Lower leg skin (tissue), 4 donors: ENCODE results near the gene PHLDA1. TPM values are rescaled to one million over a fixed set of nuclear protein-coding genes. Genes with fewer than 3 reads are reported as not detected.

ENCODE experiments used
- DNase-seq, 2 donors: peaks; one replicate each; pipeline ENCODE4 v3.0.0-alpha.2; 2019; ENCODE audit warnings: low spot score in 2 of 2
- H3K4me3 ChIP-seq: fragments of 200-600 bp; sonication (generic); 2 replicates; pipeline ENCODE4 v1.5.1; 2017; ENCODE audit warnings: mild to moderate bottlenecking, low read depth; ENCODE audit not compliant: poor library complexity, severe bottlenecking
- CTCF ChIP-seq, 3 donors: fragments of 450-650 bp; IDR thresholded peaks; one replicate each; pipeline ENCODE4 v1.5.1; 2016; ENCODE audit warnings: antibody characterized with exemption in 3 of 3, mild to moderate bottlenecking in 3 of 3, moderate library complexity in 2 of 3
- POLR2A ChIP-seq, 2 donors: fragments of 450-650 bp; IDR thresholded peaks; one replicate each; pipeline ENCODE4 v1.6.1; 2016 to 2017; ENCODE audit warnings: antibody characterized with exemption in 2 of 2, mild to moderate bottlenecking in 1 of 2, moderate library complexity in 1 of 2
- WGBS, 2 donors: methylation state at CpG; one replicate each; pipeline ENCODE4 v1.1.5; 2018; 5-methylcytosine and 5-hydroxymethylcytosine counted together
- intact Hi-C: fragments of 100-400 bp; cut with DNase I; formaldehyde crosslinking; loops from one replicate; pipeline ENCODE4 v1.15.0; 2023; ENCODE audit warnings: low total_unique reads
- total RNA-seq, 4 donors: library from RNA; depleted of rRNA; stranded (reverse); fragments of >200 nt; gene quantifications; one replicate each; pipeline ENCODE4 v1.1.0, GENCODE V29; 2016

PHLDA1 gene
- total RNA-seq, 4 donors from 2014 or later, result 11.1 to 39.9 (median 19.6) TPM

- H3K4me3 ChIP-seq, result no peak overlapping the region
- TF ChIP-seq CTCF (IDR thresholded peaks at IDR 0.05) (no peak), POLR2A (IDR thresholded peaks at IDR 0.05) (no peak)
- intact Hi-C loops, result no loop called here
- DNase-seq, result no peak
- 64 to 66% methylated on average over 7 of the region's 7 CpGs for WGBS, 2 donors
These were observed 5.7 kb downstream of the PHLDA1 start for GRCh38 chr12:76025601-76026575.

GRCh38 chr12:76024942-76025600 is 6.5 kb downstream of the PHLDA1 start:
- DNase-seq, result no peak
- intact Hi-C loops, result no loop called here
- TF ChIP-seq CTCF (IDR thresholded peaks at IDR 0.05), result no peak
- no peak for TF ChIP-seq POLR2A (IDR thresholded peaks at IDR 0.05)
- no peak overlapping the region for H3K4me3 ChIP-seq
- WGBS, 2 donors, result 57 to 60% methylated on average over 3 of the region's 3 CpGs

GRCh38 chr12:76024102-76024781 is 7.3 kb downstream of the PHLDA1 start:
- WGBS, 2 donors, result 83 to 88% methylated on average over 8 of the region's 8 CpGs

GRCh38 chr12:76023069-76023690 is 8.4 kb downstream of the PHLDA1 start:
- TF ChIP-seq POLR2A (IDR thresholded peaks at IDR 0.05), result no peak
- TF ChIP-seq CTCF (IDR thresholded peaks at IDR 0.05), result no peak
- H3K4me3 ChIP-seq, result no peak overlapping the region
- no peak for DNase-seq
- 80 to 94% methylated on average over 2 of the region's 2 CpGs for WGBS, 2 donors
- intact Hi-C loops, result no loop called here

More at GRCh38 chr12:76024102-76024781, 7.3 kb downstream of the PHLDA1 start:
- TF ChIP-seq POLR2A (IDR thresholded peaks at IDR 0.05) (no peak), CTCF (IDR thresholded peaks at IDR 0.05) (no peak)
- DNase-seq, result no peak
- intact Hi-C loops, result no loop called here
- no peak overlapping the region for H3K4me3 ChIP-seq

- 77 to 82% methylated on average over 3 of the region's 3 CpGs for WGBS, 2 donors
These were observed 9.1 kb downstream of the PHLDA1 start for GRCh38 chr12:76022506-76022905.

More at GRCh38 chr12:76022506-76022905, 9.1 kb downstream of the PHLDA1 start:
- intact Hi-C loops, result no loop called here
- DNase-seq, result no peak
- no peak overlapping the region for H3K4me3 ChIP-seq
- TF ChIP-seq CTCF (IDR thresholded peaks at IDR 0.05) (no peak), POLR2A (IDR thresholded peaks at IDR 0.05) (no peak)
